Immature natural killer cell (primary cell): ENCODE results near the gene GPR63. TPM values are rescaled to one million over a fixed set of nuclear protein-coding genes. Genes with fewer than 3 reads are reported as not detected.
"Not testable (repeated sequence)": the region's sequence is repeated elsewhere in the genome, so short reads cannot be mapped to it uniquely, and the experiment has no call there.

Experiments used
- DNase-seq, 3 donors: peaks; one replicate each; pipeline ENCODE4 v3.0.0; 2022; ENCODE audit warnings: mixed read lengths in 1 of 3
- H3K27ac Mint-ChIP-seq, 6 donors: one replicate each; pipeline ENCODE4 v1.8.0; 2020; ENCODE audit warnings: mixed read lengths in 6 of 6, mild to moderate bottlenecking in 5 of 6, inconsistent platforms in 4 of 6, moderate library complexity in 3 of 6
- H3K27me3 Mint-ChIP-seq, 3 donors: one replicate each; pipeline ENCODE4 v1.8.0; 2020 to 2021; ENCODE audit warnings: low read depth in 3 of 3, mild to moderate bottlenecking in 3 of 3, mixed read lengths in 3 of 3, moderate library complexity in 3 of 3, inconsistent platforms in 1 of 3
- H3K36me3 Mint-ChIP-seq, 3 donors: one replicate each; pipeline ENCODE4 v1.8.0; 2020; ENCODE audit warnings: mixed read lengths in 3 of 3, inconsistent platforms in 2 of 3, mild to moderate bottlenecking in 2 of 3
- H3K4me1 Mint-ChIP-seq, 2 donors: one replicate each; pipeline ENCODE4 v1.8.0; 2020; ENCODE audit warnings: inconsistent platforms in 2 of 2, mild to moderate bottlenecking in 2 of 2, mixed read lengths in 2 of 2, moderate library complexity in 1 of 2
- H3K4me3 Mint-ChIP-seq, 5 donors: one replicate each; pipeline ENCODE4 v1.8.0; 2020; ENCODE audit warnings: mild to moderate bottlenecking in 5 of 5, mixed read lengths in 5 of 5, inconsistent platforms in 3 of 5, moderate library complexity in 3 of 5
- H3K9me3 Mint-ChIP-seq, 6 donors: one replicate each; pipeline ENCODE4 v1.8.0; 2020; ENCODE audit warnings: mild to moderate bottlenecking in 6 of 6, mixed read lengths in 6 of 6, inconsistent platforms in 4 of 6, moderate library complexity in 3 of 6
- polyA plus RNA-seq, 3 donors: library from polyadenylated mRNA; unstranded; fragments of 300-500 nt; fragmentation: Illumina TruSeq; gene quantifications; one replicate each; pipeline ENCODE4 v1.2.3, GENCODE V29; 2021

Gene GPR63
- under 1 TPM in 1 of 3 donors, not detected in 2; 0.11 TPM for polyA plus RNA-seq

- H3K9me3 Mint-ChIP-seq: peaks cover 0 to 2% (median 0%) of the 10 kb centered on the region in 6 donors
- DNase-seq: peak; percentile 39 to 49 (median 48)
- H3K27me3 Mint-ChIP-seq: peaks cover 7 to 14% (median 11%) of the 10 kb centered on the region in 3 donors
- H3K4me3 Mint-ChIP-seq: peak within 1 kb of the TSS; percentile 81 to 90 (median 89)
- peak within 1 kb of the TSS in 2 of 6 donors; percentile 20 to 36 for H3K27ac Mint-ChIP-seq
- H3K36me3 Mint-ChIP-seq: no peaks in the 10 kb centered on the region
- peaks cover 14 to 17% of the 10 kb centered on the region in 2 donors for H3K4me1 Mint-ChIP-seq
Measured at GRCh38 chr6:96837081-96837971, at the start of gene GPR63. Gene GPR63 (minus strand): TSS chr6:96837477. CDS start chr6:96799731, 37,746 bp downstream.

DNA sequence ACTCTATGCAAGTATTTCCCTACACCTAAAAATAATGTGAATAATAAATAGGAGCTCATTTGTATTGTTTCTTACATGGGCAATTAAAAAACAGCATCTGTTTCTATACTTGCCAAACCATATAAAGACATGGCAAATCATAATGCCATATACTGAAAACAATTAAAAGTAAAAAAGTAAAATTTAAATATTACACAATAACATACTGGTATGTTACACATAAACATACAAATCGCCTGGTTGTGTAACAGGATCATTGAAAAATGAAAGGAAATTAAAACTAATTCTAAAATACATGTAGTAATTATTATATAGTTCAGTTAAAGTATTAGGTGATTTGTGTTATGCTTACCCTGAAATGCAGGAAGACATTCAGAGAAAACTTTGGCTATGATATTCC lies 49.2 kb upstream of the GPR63 start:
- Mint-ChIP-seq H3K4me1 (no peaks in the 10 kb centered on the region), H3K36me3 (peaks cover 0 to 18% (median 2%) of the 10 kb centered on the region in 3 donors), H3K4me3 (no peak overlapping the region), H3K27me3 (peaks cover 0 to 3% (median 0%) of the 10 kb centered on the region in 3 donors), H3K27ac (no peak overlapping the region), H3K9me3 (no peaks in the 10 kb centered on the region)
- DNase-seq: no peak

DNA sequence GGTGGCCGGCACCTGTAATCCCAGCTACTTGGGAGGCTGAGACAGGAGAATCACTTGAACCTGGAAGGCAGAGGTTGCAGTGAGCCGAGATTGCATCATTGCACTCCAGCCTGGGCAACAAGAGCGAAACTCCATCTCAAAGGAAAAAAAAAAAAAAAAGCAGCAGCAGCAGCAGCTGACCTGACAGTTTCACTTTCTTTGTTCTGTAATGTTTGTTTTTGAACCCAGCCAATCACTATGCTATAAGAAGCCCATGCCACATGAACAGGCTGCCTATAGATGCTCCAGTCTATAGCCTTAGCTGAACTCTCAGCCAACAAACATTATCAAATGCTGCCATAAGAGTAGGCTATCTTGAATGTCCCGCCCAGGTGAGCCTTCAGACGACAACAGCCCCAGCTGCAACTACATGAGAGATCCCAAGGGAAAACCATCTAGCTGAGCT lies 47.9 kb upstream of the GPR63 start:
- H3K27ac Mint-ChIP-seq, H3K4me1 Mint-ChIP-seq, H3K36me3 Mint-ChIP-seq: not testable (repeated sequence)

DNA sequence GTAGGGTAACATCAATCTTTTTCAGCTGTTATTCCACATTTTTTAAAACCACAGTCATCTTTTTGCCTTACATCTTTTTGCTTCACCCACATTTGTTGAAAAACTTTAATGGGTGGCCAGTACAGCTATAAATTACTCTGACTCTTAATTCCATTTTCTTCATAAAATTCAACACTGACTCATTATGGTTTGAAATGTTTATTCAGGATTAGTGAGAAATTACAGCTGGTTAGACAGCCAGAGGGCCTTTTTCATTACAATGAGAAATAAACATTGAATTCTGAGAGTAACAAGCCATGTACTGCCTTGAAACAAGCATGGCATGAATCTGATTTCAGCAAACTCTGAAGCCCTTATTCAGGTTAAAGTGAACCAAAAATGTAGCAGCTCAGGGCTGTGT lies 40.9 kb upstream of the GPR63 start:
- DNase-seq: no peak
- Mint-ChIP-seq H3K4me1 (no peaks in the 10 kb centered on the region), H3K27me3 (peaks cover 4 to 10% (median 6%) of the 10 kb centered on the region in 3 donors), H3K27ac (no peak overlapping the region), H3K36me3 (no peaks in the 10 kb centered on the region), H3K4me3 (no peak overlapping the region), H3K9me3 (no peaks in the 10 kb centered on the region)

More for the DNA sequence above, 47.9 kb upstream of the GPR63 start:
- H3K9me3 Mint-ChIP-seq, H3K4me3 Mint-ChIP-seq, DNase-seq, H3K27me3 Mint-ChIP-seq: not testable (repeated sequence)

DNA sequence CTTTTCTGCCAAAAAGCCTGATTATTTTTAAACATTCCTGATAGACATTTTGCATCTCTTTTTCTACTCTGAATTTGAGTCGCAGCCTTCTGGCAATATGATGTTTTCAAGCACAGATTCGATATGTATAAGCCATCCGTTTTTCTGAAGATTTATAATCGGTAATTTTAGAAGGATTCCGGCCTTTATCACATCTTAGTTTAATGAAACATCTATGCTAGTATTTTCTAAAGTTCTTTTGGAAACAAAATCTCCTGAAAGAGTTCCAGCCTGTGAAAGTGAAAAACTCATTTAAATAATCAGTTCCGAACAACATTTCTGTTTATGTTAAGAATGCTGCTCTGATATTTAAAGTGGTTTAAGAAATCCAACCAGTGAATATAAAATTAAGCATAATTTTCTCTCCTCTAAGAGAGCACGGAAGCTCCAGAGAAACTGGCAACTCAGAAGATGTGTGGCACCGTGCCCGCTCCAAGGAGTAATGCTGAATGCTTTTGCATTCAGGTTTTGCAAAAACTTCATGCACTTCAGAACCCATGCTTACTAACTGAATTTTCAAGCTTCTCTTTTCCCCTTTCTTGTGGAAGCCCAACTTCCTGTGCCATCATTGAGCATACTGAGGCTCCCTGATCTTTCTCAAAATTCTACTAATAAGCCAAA lies 39.7 kb upstream of the GPR63 start:
- Mint-ChIP-seq H3K4me1 (no peaks in the 10 kb centered on the region), H3K27me3 (peaks cover 4 to 10% (median 6%) of the 10 kb centered on the region in 3 donors), H3K36me3 (no peaks in the 10 kb centered on the region), H3K9me3 (no peaks in the 10 kb centered on the region), H3K4me3 (no peak overlapping the region), H3K27ac (no peak overlapping the region)
- no peak for DNase-seq

- no peak overlapping the region for H3K4me3 Mint-ChIP-seq
- H3K27me3 Mint-ChIP-seq: peaks cover 0 to 2% (median 0%) of the 10 kb centered on the region in 3 donors
- H3K9me3 Mint-ChIP-seq: no peaks in the 10 kb centered on the region
- no peak for DNase-seq
- no peaks in the 10 kb centered on the region for H3K36me3 Mint-ChIP-seq
- no peak overlapping the region for H3K27ac Mint-ChIP-seq
- H3K4me1 Mint-ChIP-seq: no peaks in the 10 kb centered on the region
Measured at GRCh38 chr6:96872976-96873375, 35.7 kb upstream of the GPR63 start.

GRCh38 chr6:96865055-96865405 lies 27.8 kb upstream of the GPR63 start:
- no peak for DNase-seq
- Mint-ChIP-seq H3K9me3 (no peaks in the 10 kb centered on the region), H3K4me3 (no peak overlapping the region), H3K36me3 (no peaks in the 10 kb centered on the region), H3K27ac (no peak overlapping the region), H3K27me3 (peaks cover 3 to 7% (median 4%) of the 10 kb centered on the region in 3 donors), H3K4me1 (no peaks in the 10 kb centered on the region)

DNA sequence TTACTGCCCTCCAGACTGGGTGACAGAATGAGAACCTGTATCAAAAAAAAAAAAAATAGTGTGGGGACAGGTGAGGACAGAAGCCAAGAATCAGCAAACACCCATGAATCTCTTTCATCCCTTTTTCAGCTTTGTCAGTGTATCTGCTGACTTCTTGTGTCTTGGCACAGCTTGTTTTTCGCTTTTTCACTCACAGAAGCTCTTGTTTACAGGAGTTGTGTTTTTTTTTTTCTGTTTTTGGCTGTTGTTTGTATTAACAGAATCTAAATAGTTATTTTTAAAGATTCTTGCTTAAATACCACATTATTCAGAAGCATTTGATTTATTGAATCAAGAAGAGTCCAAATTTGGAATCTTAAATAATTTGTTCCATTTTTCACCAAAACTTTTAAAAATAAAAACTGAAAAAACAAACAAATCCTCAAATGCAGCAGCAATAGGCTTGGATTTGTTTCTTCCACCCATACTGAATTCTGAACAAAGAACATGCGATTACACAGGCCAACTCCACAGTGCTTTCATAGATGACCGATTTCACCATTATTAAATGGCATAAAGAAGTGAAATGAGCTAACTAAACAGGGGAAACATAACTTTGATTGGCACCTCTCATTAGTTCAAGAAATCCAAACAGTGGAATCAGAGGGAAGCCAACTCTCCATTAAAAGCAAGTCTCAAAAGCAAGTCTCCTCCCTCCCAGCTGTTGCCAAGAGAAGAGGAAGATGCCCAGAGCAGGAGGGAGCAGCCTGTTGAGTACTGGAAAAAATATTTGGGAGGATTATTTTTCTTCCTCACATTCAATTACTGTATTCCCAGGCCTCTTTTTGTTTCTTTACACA lies 27.2 kb upstream of the GPR63 start:
- Mint-ChIP-seq H3K27ac (no peak overlapping the region), H3K27me3 (peaks cover 4 to 7% (median 6%) of the 10 kb centered on the region in 3 donors)

DNA sequence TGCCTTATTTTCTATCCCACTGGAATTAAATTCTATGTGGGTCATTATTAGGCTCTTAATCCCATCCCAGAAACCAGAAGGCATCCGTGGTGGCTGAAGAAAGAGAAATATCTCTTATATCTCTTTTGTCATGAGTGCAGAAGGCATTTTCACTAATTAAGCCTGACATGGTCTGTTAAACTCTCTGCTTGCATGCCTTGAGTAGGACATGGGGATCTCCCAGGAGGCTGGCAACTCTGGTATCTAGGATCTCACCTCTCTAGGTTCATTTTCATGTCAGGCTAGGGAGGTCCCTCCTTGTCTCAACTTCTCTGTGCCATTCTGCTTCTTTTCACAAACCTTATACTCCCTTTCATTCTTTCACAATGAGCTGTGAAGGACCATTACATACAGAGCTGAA lies 25.3 kb upstream of the GPR63 start:
- H3K27ac Mint-ChIP-seq: no peak overlapping the region
- H3K4me1 Mint-ChIP-seq: no peaks in the 10 kb centered on the region
- no peak overlapping the region for H3K4me3 Mint-ChIP-seq
- H3K9me3 Mint-ChIP-seq: no peaks in the 10 kb centered on the region
- peaks cover 6 to 9% (median 7%) of the 10 kb centered on the region in 3 donors for H3K27me3 Mint-ChIP-seq
- no peak for DNase-seq
- no peaks in the 10 kb centered on the region for H3K36me3 Mint-ChIP-seq

More for the DNA sequence above, 27.2 kb upstream of the GPR63 start:
- no peaks in the 10 kb centered on the region for H3K36me3 Mint-ChIP-seq
- DNase-seq: no peak
- H3K4me3 Mint-ChIP-seq: no peak overlapping the region
- no peaks in the 10 kb centered on the region for H3K4me1 Mint-ChIP-seq
- H3K9me3 Mint-ChIP-seq: no peaks in the 10 kb centered on the region

DNA sequence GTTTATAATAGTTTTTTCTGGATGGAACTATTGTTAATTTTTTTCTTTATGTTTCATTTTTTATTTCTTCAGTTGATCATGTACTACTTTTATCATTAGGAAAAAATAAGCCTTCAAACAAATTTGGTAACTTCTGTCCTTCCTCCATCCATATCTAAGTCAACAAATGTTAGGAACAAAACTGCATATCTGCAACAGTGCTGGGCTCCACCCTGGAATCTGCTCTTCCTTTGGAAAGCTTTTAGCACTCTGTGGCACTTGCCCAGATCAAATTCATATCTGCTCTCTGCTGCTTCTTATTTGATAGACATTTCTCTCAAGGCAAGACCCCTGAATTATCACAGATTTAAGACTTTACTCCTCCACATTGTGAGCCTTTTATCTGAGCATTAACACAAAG lies 24.3 kb upstream of the GPR63 start:
- Mint-ChIP-seq H3K27ac (no peak overlapping the region), H3K4me3 (no peak overlapping the region), H3K4me1 (no peaks in the 10 kb centered on the region), H3K9me3 (no peaks in the 10 kb centered on the region), H3K27me3 (peaks cover 6 to 9% (median 7%) of the 10 kb centered on the region in 3 donors), H3K36me3 (no peaks in the 10 kb centered on the region)
- DNase-seq: no peak

GRCh38 chr6:96856856-96857255 lies 19.6 kb upstream of the GPR63 start:
- H3K4me1 Mint-ChIP-seq: no peaks in the 10 kb centered on the region
- H3K9me3 Mint-ChIP-seq: no peaks in the 10 kb centered on the region
- no peak overlapping the region for H3K4me3 Mint-ChIP-seq
- no peaks in the 10 kb centered on the region for H3K36me3 Mint-ChIP-seq
- no peak overlapping the region for H3K27ac Mint-ChIP-seq
- H3K27me3 Mint-ChIP-seq: peaks cover 0 to 10% (median 6%) of the 10 kb centered on the region in 3 donors
- DNase-seq: no peak

GRCh38 chr6:96853083-96853482 lies 15.8 kb upstream of the GPR63 start:
- H3K27me3 Mint-ChIP-seq: peaks cover 0 to 4% (median 0%) of the 10 kb centered on the region in 3 donors
- no peaks in the 10 kb centered on the region for H3K36me3 Mint-ChIP-seq
- H3K4me1 Mint-ChIP-seq: no peaks in the 10 kb centered on the region
- no peaks in the 10 kb centered on the region for H3K9me3 Mint-ChIP-seq
- no peak overlapping the region for H3K27ac Mint-ChIP-seq
- no peak for DNase-seq
- H3K4me3 Mint-ChIP-seq: no peak overlapping the region

- Mint-ChIP-seq H3K27ac (no peak overlapping the region), H3K9me3 (peaks cover 0 to under 1% (median 0%) of the 10 kb centered on the region in 6 donors), H3K27me3 (peaks cover 0 to 4% (median 0%) of the 10 kb centered on the region in 3 donors), H3K4me1 (no peaks in the 10 kb centered on the region), H3K36me3 (no peaks in the 10 kb centered on the region), H3K4me3 (no peak overlapping the region)
- no peak for DNase-seq
Measured at GRCh38 chr6:96852605-96853004, 15.3 kb upstream of the GPR63 start.
